ENCODE measurements around the gene FOXM1.

FOXM1 gene

GRCh38 chr12:2825132-2825531, 51.8 kb downstream of the FOXM1 start:
- no peak for DNase-seq (ENCODE audit: low read depth)

GRCh38 chr12:2824541-2824940, 52.4 kb downstream of the FOXM1 start:
- H3K4me3 ChIP-seq (ENCODE audit: control insufficient read depth, low read depth, low read length) = no peak overlapping the region
- DNase-seq (ENCODE audit: low read depth) = peak; percentile 27
- TF ChIP-seq CTCF (conservative IDR thresholded peaks at IDR 0.05; ENCODE audit: control insufficient read depth, insufficient read depth, low read depth, low read length) = no peak

More at GRCh38 chr12:2825132-2825531, 51.8 kb downstream of the FOXM1 start:
- H3K4me3 ChIP-seq (ENCODE audit: control insufficient read depth, low read depth, low read length) = no peak overlapping the region
- TF ChIP-seq CTCF (conservative IDR thresholded peaks at IDR 0.05; ENCODE audit: control insufficient read depth, insufficient read depth, low read depth, low read length) = no peak

GRCh38 chr12:2823483-2823882, 53.5 kb downstream of the FOXM1 start:
- DNase-seq (ENCODE audit: low read depth) = no peak
- TF ChIP-seq CTCF (conservative IDR thresholded peaks at IDR 0.05; ENCODE audit: control insufficient read depth, insufficient read depth, low read depth, low read length) = no peak
- H3K4me3 ChIP-seq (ENCODE audit: control insufficient read depth, low read depth, low read length) = no peak overlapping the region

GRCh38 chr12:2820432-2820831, 56.5 kb downstream of the FOXM1 start:
- no peak overlapping the region for H3K4me3 ChIP-seq (ENCODE audit: control insufficient read depth, low read depth, low read length)
- TF ChIP-seq CTCF (conservative IDR thresholded peaks at IDR 0.05; ENCODE audit: control insufficient read depth, insufficient read depth, low read depth, low read length) = no peak
- no peak for DNase-seq (ENCODE audit: low read depth)

GRCh38 chr12:2819810-2820209, 57.2 kb downstream of the FOXM1 start:
- no peak for DNase-seq (ENCODE audit: low read depth)
- no peak for TF ChIP-seq CTCF (conservative IDR thresholded peaks at IDR 0.05; ENCODE audit: control insufficient read depth, insufficient read depth, low read depth, low read length)

GRCh38 chr12:2813214-2814185, 63.5 kb downstream of the FOXM1 start:
- peak overlapping the region; percentile 95 for H3K4me3 ChIP-seq (ENCODE audit: control insufficient read depth, low read depth, low read length)
- TF ChIP-seq CTCF (conservative IDR thresholded peaks at IDR 0.05; ENCODE audit: control insufficient read depth, insufficient read depth, low read depth, low read length) = peak; percentile 87
- peak; percentile 73 for DNase-seq (ENCODE audit: low read depth)

More at GRCh38 chr12:2819810-2820209, 57.2 kb downstream of the FOXM1 start:
- H3K4me3 ChIP-seq (ENCODE audit: control insufficient read depth, low read depth, low read length) = no peak overlapping the region

All from fibroblast of mammary gland (primary cell).